Fibroblast of the aortic adventitia (primary cell): ENCODE data around the gene UNC5A. TPM values are rescaled to one million over a fixed set of nuclear protein-coding genes. Genes with fewer than 3 reads are reported as not detected.

ENCODE experiments used
- DNase-seq: peaks from one replicate; pipeline ENCODE4 v3.0.0-alpha.2; 2010; ENCODE audit warnings: low read depth
- H3K4me3 ChIP-seq: 2 replicates; pipeline ENCODE4 v1.5.1; 2011; ENCODE audit warnings: low read depth, mild to moderate bottlenecking, control low read depth, low read length, moderate library complexity
- total RNA-seq: library from RNA; depleted of rRNA; stranded (reverse); fragments of >200 nt; gene quantifications from 2 replicates; pipeline ENCODE4 v1.2.3, GENCODE V29; 2012; ENCODE audit warnings: low replicate concordance
- TF ChIP-seq, protein P1 (sequence below): IDR thresholded peaks from 2 replicates; pipeline ENCODE4 v1.5.1; 2011; ENCODE audit warnings: mild to moderate bottlenecking, low read length, control low read depth, inconsistent platforms; ENCODE audit not compliant: insufficient read depth

The UNC5A gene
- total RNA-seq, 1 donor, result not detected

DNA sequence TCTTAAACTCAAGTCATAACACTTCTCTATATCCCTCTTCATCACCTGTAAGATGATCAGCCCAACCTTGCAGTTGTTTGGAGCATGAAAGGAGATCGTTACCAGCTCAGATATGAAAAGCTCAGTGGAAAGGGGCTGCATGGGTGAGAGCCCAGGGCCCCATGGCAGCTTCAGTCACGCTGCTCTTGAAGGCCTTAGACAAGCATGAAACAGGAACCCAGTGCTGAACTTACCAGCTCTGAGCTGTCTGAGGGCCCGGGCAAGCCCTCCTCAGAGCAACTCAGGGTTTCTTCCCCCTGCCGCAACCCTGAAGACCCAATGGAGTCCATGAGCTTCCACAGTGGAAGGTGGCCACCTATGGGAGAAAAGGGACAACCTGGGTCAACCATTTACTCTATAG, 85.5 kb downstream of the UNC5A start:
- H3K4me3 ChIP-seq, result no peak overlapping the region
- DNase-seq, result no peak
- TF ChIP-seq, protein P1, sequence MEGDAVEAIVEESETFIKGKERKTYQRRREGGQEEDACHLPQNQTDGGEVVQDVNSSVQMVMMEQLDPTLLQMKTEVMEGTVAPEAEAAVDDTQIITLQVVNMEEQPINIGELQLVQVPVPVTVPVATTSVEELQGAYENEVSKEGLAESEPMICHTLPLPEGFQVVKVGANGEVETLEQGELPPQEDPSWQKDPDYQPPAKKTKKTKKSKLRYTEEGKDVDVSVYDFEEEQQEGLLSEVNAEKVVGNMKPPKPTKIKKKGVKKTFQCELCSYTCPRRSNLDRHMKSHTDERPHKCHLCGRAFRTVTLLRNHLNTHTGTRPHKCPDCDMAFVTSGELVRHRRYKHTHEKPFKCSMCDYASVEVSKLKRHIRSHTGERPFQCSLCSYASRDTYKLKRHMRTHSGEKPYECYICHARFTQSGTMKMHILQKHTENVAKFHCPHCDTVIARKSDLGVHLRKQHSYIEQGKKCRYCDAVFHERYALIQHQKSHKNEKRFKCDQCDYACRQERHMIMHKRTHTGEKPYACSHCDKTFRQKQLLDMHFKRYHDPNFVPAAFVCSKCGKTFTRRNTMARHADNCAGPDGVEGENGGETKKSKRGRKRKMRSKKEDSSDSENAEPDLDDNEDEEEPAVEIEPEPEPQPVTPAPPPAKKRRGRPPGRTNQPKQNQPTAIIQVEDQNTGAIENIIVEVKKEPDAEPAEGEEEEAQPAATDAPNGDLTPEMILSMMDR, result no peak

DNA sequence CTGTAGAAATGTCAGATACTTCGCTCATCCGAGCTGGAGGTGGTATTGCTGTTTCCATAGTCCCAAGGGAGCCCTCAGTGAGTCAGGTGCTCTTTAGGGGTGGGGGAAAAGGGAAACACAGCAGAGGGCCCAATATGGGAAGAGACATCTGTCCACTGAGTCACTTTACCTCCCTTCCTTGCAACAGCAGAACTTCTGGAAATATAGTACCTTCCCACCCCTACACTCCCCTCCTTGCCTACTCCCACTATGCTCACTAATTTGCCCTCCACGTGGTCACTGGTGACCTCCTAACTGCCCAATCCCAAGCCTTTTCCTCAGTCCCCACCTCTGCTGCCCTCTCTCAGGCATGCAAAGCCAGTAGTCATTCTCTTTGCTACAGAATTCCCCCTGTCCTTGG, 86.9 kb downstream of the UNC5A start:
- no peak overlapping the region for H3K4me3 ChIP-seq
- TF ChIP-seq, protein P1, result no peak
- DNase-seq, result no peak

DNA sequence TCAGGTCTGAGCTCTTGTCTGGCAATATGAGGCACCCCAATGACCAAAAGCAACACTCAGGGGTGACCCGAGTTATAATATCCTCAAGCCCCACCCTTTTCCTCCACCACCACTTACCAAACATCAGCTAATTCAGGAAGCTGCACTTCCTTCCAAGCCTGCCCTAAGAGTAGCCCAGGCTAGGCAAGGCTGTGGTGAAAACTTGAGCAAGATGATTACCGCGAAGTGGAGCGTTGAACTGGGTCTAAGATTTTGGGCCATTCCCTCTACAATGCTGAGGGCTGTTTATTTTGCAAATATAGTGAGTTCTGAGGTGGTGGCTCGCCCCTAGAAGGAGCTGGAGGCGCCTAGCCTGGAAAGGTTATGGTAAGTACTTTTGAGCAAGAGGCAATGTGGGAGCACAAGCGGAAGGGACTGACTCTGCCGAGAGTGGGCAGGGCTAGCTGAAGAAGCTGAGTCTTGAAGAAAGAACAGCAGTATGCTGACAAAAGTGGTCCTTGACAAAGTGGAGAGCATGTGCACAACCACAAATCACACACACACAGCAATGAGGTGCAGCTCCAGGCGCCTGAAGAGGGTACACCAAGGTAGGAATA, 89.0 kb downstream of the UNC5A start, which contains the start of gene HK3:
Gene HK3 (minus strand): TSS at position 51 of the 596 bp plus-strand sequence. CDS start 3,187 bp downstream, outside the sequence.
- TF ChIP-seq, protein P1, result no peak
- no peak within 1 kb of the TSS for H3K4me3 ChIP-seq
- no peak for DNase-seq

DNA sequence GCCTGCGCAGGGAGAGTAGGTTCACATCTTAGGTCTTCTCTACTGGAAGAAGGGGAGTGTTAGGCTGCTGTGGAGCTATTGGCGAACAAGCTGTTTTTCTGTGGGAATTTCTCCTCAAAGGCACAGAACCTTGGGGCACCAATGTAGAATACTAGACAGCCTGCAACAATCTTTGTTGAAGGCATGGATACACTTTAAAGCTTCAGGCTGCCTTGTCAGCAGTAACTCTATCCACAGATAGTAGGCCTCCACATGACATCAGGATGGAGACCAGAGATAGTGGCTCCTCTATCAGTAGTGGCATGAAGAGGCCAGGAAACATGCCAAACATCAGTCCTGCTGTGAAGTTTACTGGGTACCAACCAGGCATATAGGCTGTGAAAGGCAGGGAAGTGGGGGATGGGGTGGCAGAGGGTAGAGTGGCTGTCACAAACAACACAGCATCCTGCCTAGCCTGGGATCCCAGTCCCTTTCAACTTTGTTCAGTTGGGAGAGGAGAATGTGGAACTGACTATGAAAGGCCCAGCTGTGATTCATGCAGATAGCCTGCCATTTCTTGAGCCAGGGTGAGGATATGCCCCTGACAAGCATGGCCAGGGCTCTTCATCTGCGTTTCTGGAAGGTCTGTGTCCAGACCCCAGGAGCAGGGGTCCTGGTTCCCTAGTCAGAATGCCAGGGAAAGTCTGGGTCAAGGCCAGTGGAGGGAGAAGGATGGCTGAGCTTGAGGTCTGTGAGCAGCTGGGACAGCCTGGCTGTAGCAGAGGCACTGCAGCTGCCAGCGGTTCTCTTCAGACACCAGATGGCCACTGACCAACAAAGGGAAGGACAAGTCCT, 89.8 kb downstream of the UNC5A start:
- H3K4me3 ChIP-seq, result no peak overlapping the region
- DNase-seq, result no peak
- TF ChIP-seq, protein P1, result no peak

DNA sequence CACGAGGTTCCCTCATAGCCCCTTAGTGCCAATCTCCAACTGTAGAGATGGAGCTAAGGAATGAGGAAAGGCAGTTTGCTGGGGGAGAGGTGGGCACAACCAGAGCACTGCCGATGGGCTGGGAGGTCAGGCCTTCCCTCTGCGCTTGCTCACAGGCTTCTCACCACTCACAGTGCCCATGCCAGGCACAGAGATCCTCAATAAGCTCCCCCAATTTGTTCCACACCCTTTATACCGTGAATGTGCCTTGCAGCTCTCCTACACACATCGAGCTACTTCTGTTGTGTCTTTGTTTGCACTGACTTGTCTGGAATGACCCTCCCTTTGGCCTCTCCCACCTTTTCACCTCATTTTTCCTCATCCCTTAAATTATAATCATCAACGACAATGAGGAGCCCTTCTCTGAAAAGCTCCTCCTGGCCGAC, 90.4 kb downstream of the UNC5A start:
- DNase-seq, result no peak
- TF ChIP-seq, protein P1, result no peak
- H3K4me3 ChIP-seq, result no peak overlapping the region

DNA sequence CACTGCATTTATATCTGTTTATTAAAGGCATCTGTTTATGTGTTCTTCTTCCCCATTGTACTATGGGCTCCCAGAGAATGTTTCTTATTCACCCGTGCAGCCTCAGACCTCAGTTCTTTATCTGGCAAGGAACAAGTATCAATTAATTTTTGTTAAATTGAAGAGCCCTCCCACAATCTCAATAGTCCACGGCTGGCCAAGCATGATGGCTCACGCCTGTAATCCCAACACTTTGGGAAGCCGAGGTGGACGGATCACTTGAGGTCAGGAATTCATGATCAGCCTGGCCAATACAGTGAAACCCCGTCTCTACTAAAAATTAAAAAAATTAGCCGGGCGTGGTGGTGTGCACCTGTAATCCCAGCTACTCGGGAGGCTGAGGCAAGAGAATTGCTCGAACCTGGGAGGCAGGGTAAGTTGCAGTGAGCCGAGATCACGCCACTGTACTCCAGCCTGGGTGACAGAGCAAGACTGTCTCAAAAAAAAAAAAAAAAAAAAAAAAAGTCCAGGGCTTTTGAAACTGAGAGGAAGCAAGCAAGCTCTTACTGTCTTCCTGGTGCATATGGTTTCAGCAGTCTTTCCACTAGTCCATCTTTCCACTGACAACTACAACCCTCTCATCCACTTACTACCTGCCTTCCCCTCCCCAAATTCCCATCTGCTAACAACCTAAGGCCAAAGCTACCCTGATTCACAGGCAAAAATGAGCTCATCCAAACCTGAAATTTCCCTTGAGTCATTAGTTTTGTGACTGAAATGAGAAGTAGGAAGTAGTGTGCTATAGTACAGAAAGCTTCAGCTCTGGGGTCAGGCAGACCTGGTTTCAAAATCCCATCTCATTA, 91.1 kb downstream of the UNC5A start:
- no peak for DNase-seq
- TF ChIP-seq, protein P1, result no peak
- no peak overlapping the region for H3K4me3 ChIP-seq
